CD14-positive monocyte (primary cell): ENCODE data around the gene LRP1. TPM values are rescaled to one million over a fixed set of nuclear protein-coding genes. Genes with fewer than 3 reads are reported as not detected.
A peak's percentile ranks its signal among the peaks of the same experiment; 100 is the strongest.

Source experiments
- DNase-seq, 3 donors: peaks; one replicate each; pipeline ENCODE4 v3.0.0-alpha.2; 2011 to 2022
- H2AFZ ChIP-seq: 2 replicates; pipeline ENCODE4 v1.6.0; 2012; ENCODE audit warnings: mild to moderate bottlenecking, low read depth, low read length, inconsistent platforms; ENCODE audit not compliant: insufficient read depth, poor library complexity, severe bottlenecking
- H3K27ac ChIP-seq, 2 donors: 1 replicate in 1 of 2; 2 replicates in 1 of 2; pipeline ENCODE4 v1.5.1; 2012 to 2013; ENCODE audit warnings: low read length in 2 of 2, control low read depth in 1 of 2, inconsistent platforms in 1 of 2, low read depth in 1 of 2, mild to moderate bottlenecking in 1 of 2
- H3K27me3 ChIP-seq, 2 donors: one replicate each; pipeline versions ENCODE4 v1.6.0 to v1.6.1; 2011 to 2013; ENCODE audit warnings: low read length in 2 of 2; ENCODE audit not compliant: control insufficient read depth in 2 of 2, insufficient read depth in 2 of 2
- H3K36me3 ChIP-seq, 2 donors: replicated peaks in 1 of 2; 1 replicate in 1 of 2; 2 replicates in 1 of 2; pipeline versions ENCODE4 v1.5.1 to v1.6.1; 2012 to 2013; ENCODE audit warnings: low read length in 2 of 2, control low read depth in 1 of 2, inconsistent platforms in 1 of 2, mild to moderate bottlenecking in 1 of 2; ENCODE audit not compliant: insufficient read depth in 2 of 2, control insufficient read depth in 1 of 2
- H3K4me1 ChIP-seq, 2 donors: 1 replicate in 1 of 2; 2 replicates in 1 of 2; pipeline versions ENCODE4 v1.5.1 to v1.6.1; 2012 to 2013; ENCODE audit warnings: low read length in 2 of 2, control low read depth in 1 of 2, inconsistent platforms in 1 of 2, mild to moderate bottlenecking in 1 of 2, moderate library complexity in 1 of 2; ENCODE audit not compliant: insufficient read depth in 2 of 2, control insufficient read depth in 1 of 2
- H3K4me2 ChIP-seq: replicated peaks from 2 replicates; pipeline ENCODE3; 2012; ENCODE audit warnings: low read length, moderate library complexity, mild to moderate bottlenecking; ENCODE audit not compliant: poor library complexity, severe bottlenecking; ENCODE audit errors: extremely low read depth
- H3K4me3 ChIP-seq, 3 experiments: fragments of 200-600 bp in 1 of 3; sonication (generic) in 1 of 3; replicated peaks in 1 of 3; 1 replicate in 2 of 3; 2 replicates in 1 of 3; pipeline ENCODE4 v1.5.1; 2011 to 2013; ENCODE audit warnings: low read length in 3 of 3, mild to moderate bottlenecking in 3 of 3, control low read depth in 2 of 3, low read depth in 2 of 3, inconsistent platforms in 1 of 3, moderate library complexity in 1 of 3
- H3K79me2 ChIP-seq: 2 replicates; pipeline ENCODE4 v1.6.0; 2012; ENCODE audit warnings: mild to moderate bottlenecking, control low read depth, inconsistent platforms, low read length, moderate library complexity; ENCODE audit not compliant: insufficient read depth
- H3K9ac ChIP-seq: 2 replicates; pipeline ENCODE4 v1.6.0; 2017; ENCODE audit warnings: low read length, mild to moderate bottlenecking; ENCODE audit not compliant: insufficient read depth, poor library complexity, severe bottlenecking
- H3K9me3 ChIP-seq, 2 donors: replicated peaks in 1 of 2; 1 replicate in 1 of 2; 2 replicates in 1 of 2; pipeline versions ENCODE4 v1.5.1 to v1.6.1; 2012 to 2013; ENCODE audit warnings: low read length in 2 of 2, control low read depth in 1 of 2; ENCODE audit not compliant: control insufficient read depth in 1 of 2, insufficient read depth in 1 of 2
- H4K20me1 ChIP-seq: 2 replicates; pipeline ENCODE4 v1.6.0; 2012; ENCODE audit warnings: mild to moderate bottlenecking, low read length, control low read depth, moderate library complexity; ENCODE audit not compliant: insufficient read depth
- H3K27ac Mint-ChIP-seq, 7 donors: one replicate each; pipeline ENCODE4 v1.8.0; 2020; ENCODE audit warnings: mild to moderate bottlenecking in 7 of 7, mixed read lengths in 7 of 7, moderate library complexity in 6 of 7, inconsistent platforms in 2 of 7
- H3K27me3 Mint-ChIP-seq, 3 donors: one replicate each; pipeline ENCODE4 v1.8.0; 2021 to 2022; ENCODE audit warnings: low read depth in 3 of 3, mild to moderate bottlenecking in 3 of 3, mixed read lengths in 3 of 3, moderate library complexity in 3 of 3, inconsistent platforms in 1 of 3
- H3K36me3 Mint-ChIP-seq, 2 donors: one replicate each; pipeline ENCODE4 v1.8.0; 2020; ENCODE audit warnings: mixed read lengths in 2 of 2, inconsistent platforms in 1 of 2, mild to moderate bottlenecking in 1 of 2
- H3K4me1 Mint-ChIP-seq: one replicate; pipeline ENCODE4 v1.8.0; 2020; ENCODE audit warnings: mild to moderate bottlenecking, mixed read lengths
- H3K4me3 Mint-ChIP-seq, 2 donors: one replicate each; pipeline ENCODE4 v1.8.0; 2020; ENCODE audit warnings: mild to moderate bottlenecking in 2 of 2, mixed read lengths in 2 of 2, moderate library complexity in 1 of 2
- H3K9me3 Mint-ChIP-seq, 7 donors: one replicate each; pipeline ENCODE4 v1.8.0; 2020 to 2022; ENCODE audit warnings: mixed read lengths in 7 of 7, mild to moderate bottlenecking in 6 of 7, moderate library complexity in 6 of 7, inconsistent platforms in 2 of 7
- WGBS: methylation state at CpG from one replicate; pipeline ENCODE4 v1.1.5; 2013; ENCODE audit warnings: missing lambda C conversion rate; ENCODE audit not compliant: insufficient coverage; 5-methylcytosine and 5-hydroxymethylcytosine counted together
- intact Hi-C, 2 donors: fragments of 100-400 bp; cut with micrococcal nuclease; formaldehyde crosslinking; loops; one replicate each; pipeline versions ENCODE4 v1.15.0 to v1.15.1; 2023
- polyA plus RNA-seq, 3 donors: library from polyadenylated mRNA; depleted of rRNA in 1 of 3; unstranded in 2 of 3; stranded (reverse) in 1 of 3; fragments of 300-500 nt in 2 of 3; fragments of >200 nt in 1 of 3; fragmentation: Illumina TruSeq in 2 of 3; gene quantifications; 1 replicate in 2 of 3; 2 replicates in 1 of 3; pipeline ENCODE4 v1.2.3, GENCODE V29; 2012 to 2021
- TF ChIP-seq, protein P1 (sequence below): fragments of 200-600 bp; IDR thresholded peaks from one replicate; pipeline ENCODE4 v1.8.0; 2022; ENCODE audit warnings: antibody characterized with exemption, mild to moderate bottlenecking

The LRP1 gene
- polyA plus RNA-seq, 3 donors = 5.5 to 246 (median 10.5) TPM

- DNase-seq = peak in 1 of 3 donors; percentile 40
- intact Hi-C loops = no loop called here
- Histone ChIP-seq H3K4me3 (no peak overlapping the region), H3K4me1 (peaks cover 38 to 55% of the 10 kb centered on the region in 2 donors), H3K9ac (no peak overlapping the region), H3K36me3 (peaks cover 32 to 39% of the 10 kb centered on the region in 2 donors), H3K79me2 (peaks cover 22% of the 10 kb centered on the region), H4K20me1 (peaks cover 56% of the 10 kb centered on the region), H3K9me3 (peaks cover 0 to 24% of the 10 kb centered on the region in 2 donors), H3K27ac (no peak overlapping the region), H3K27me3 (peaks cover 33 to 46% of the 10 kb centered on the region in 2 donors), H2AFZ (no peak overlapping the region), H3K4me2 (no peak overlapping the region)
- peak overlapping the region in 5 of 7 donors; percentile 43 to 86 (median 54) for H3K27ac Mint-ChIP-seq
- no peak overlapping the region for H3K4me3 Mint-ChIP-seq
- peaks cover 0 to 17% (median 8%) of the 10 kb centered on the region in 7 donors for H3K9me3 Mint-ChIP-seq
- WGBS = 87% methylated on average over 8 of the region's 10 CpGs
- peaks cover 41 to 52% (median 45%) of the 10 kb centered on the region in 3 donors for H3K27me3 Mint-ChIP-seq
- H3K36me3 Mint-ChIP-seq = peaks cover 47 to 54% of the 10 kb centered on the region in 2 donors
- H3K4me1 Mint-ChIP-seq = peaks cover 57% of the 10 kb centered on the region
- TF ChIP-seq, protein P1, sequence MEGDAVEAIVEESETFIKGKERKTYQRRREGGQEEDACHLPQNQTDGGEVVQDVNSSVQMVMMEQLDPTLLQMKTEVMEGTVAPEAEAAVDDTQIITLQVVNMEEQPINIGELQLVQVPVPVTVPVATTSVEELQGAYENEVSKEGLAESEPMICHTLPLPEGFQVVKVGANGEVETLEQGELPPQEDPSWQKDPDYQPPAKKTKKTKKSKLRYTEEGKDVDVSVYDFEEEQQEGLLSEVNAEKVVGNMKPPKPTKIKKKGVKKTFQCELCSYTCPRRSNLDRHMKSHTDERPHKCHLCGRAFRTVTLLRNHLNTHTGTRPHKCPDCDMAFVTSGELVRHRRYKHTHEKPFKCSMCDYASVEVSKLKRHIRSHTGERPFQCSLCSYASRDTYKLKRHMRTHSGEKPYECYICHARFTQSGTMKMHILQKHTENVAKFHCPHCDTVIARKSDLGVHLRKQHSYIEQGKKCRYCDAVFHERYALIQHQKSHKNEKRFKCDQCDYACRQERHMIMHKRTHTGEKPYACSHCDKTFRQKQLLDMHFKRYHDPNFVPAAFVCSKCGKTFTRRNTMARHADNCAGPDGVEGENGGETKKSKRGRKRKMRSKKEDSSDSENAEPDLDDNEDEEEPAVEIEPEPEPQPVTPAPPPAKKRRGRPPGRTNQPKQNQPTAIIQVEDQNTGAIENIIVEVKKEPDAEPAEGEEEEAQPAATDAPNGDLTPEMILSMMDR = no peak
These were observed 106.3 kb downstream of the LRP1 start for GRCh38 chr12:57234571-57235016.

- TF ChIP-seq, protein P1 = no peak
- Histone ChIP-seq H4K20me1 (peaks cover 62% of the 10 kb centered on the region), H2AFZ (no peak overlapping the region), H3K4me1 (peaks cover 38 to 55% of the 10 kb centered on the region in 2 donors), H3K27ac (no peak overlapping the region), H3K9ac (no peak overlapping the region), H3K27me3 (peaks cover 39 to 51% of the 10 kb centered on the region in 2 donors), H3K9me3 (peaks cover 0 to 28% of the 10 kb centered on the region in 2 donors), H3K4me2 (no peak overlapping the region), H3K4me3 (no peak overlapping the region), H3K79me2 (peaks cover 16% of the 10 kb centered on the region), H3K36me3 (peaks cover 32 to 39% of the 10 kb centered on the region in 2 donors)
- peaks cover 46 to 58% (median 48%) of the 10 kb centered on the region in 3 donors for H3K27me3 Mint-ChIP-seq
- H3K4me1 Mint-ChIP-seq = peaks cover 56% of the 10 kb centered on the region
- intact Hi-C loops = no loop called here
- peak overlapping the region in 1 of 7 donors; percentile 44 for H3K27ac Mint-ChIP-seq
- H3K4me3 Mint-ChIP-seq = peak overlapping the region in 1 of 2 donors; percentile 26
- WGBS = 89% methylated on average over 16 of the region's 26 CpGs
- DNase-seq = no peak
- peaks cover 48 to 54% of the 10 kb centered on the region in 2 donors for H3K36me3 Mint-ChIP-seq
- peaks cover 0 to 21% (median 10%) of the 10 kb centered on the region in 7 donors for H3K9me3 Mint-ChIP-seq
These were observed 106.9 kb downstream of the LRP1 start for GRCh38 chr12:57235017-57235727.
